ENCODE results near the gene R3HDM4.

The R3HDM4 gene

DNA sequence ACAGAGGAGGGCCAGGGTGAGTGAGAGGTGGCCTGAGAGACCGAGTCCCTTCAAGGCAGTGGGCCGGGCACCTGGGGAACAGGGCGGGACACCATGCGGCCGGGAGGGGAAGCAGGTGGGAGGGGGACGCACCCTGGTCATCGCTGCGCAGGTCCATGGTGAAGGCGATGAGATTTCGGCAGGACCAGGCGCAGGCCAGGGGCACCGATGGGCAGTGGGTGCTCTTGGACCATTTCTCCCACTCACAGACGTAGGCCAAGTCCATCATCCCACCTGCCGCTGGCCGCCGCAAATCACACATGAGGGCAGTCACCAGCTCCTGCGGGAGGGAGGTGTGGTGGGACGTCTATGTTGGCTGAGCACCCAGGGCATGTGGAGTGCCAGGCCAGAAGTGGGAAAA is 22.2 kb downstream of the R3HDM4 start:
- no peak for TF ChIP-seq CTCF (IDR thresholded peaks at IDR 0.05; ENCODE audit: extremely low read depth, missing control alignments)
- DNase-seq (ENCODE audit: low spot score), result no peak

DNA sequence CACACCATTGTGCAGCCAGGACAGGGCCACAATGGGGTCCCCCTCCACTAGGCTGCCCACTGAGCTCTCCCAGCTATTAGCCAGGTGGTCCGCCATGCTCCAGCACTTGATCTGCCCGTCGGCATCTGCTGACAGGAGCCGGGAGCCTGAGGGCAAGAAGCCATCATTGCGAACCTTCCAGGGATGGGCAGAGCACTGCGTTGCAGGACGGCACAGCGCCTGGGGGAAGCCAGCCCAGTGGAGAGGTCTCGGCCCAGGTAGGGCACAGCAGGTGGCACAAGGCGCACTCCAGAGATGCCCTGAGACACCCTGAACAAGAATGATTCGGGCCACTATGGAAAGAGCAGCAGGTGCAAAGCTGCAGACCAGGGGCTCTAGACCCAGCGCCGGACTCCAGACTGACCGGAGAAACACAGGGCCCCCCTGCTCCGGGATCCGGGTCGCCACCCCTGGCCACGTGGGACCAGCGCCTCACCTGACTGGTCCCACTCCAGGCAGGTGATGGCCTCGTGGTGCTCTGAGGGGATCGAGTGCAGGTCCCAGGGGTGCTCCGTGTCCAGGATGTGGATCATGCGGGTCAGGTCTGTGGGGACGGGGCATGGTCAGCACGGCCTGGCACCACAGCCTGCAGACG is 23.2 kb downstream of the R3HDM4 start:
- no peak for TF ChIP-seq CTCF (IDR thresholded peaks at IDR 0.05; ENCODE audit: extremely low read depth, missing control alignments)
- DNase-seq (ENCODE audit: low spot score), result no peak

- TF ChIP-seq CTCF (IDR thresholded peaks at IDR 0.05; ENCODE audit: extremely low read depth, missing control alignments), result no peak
- peak; percentile 74 for DNase-seq (ENCODE audit: low spot score)
Observed at GRCh38 chr19:888581-889385, 24.2 kb downstream of the R3HDM4 start.

GRCh38 chr19:887599-887998 is 25.4 kb downstream of the R3HDM4 start:
- no peak for DNase-seq (ENCODE audit: low spot score)
- TF ChIP-seq CTCF (IDR thresholded peaks at IDR 0.05; ENCODE audit: extremely low read depth, missing control alignments), result no peak

- no peak for TF ChIP-seq CTCF (IDR thresholded peaks at IDR 0.05; ENCODE audit: extremely low read depth, missing control alignments)
- no peak for DNase-seq (ENCODE audit: low spot score)
Observed at GRCh38 chr19:887072-887471, 25.9 kb downstream of the R3HDM4 start.

- DNase-seq (ENCODE audit: low spot score), result no peak
- TF ChIP-seq CTCF (IDR thresholded peaks at IDR 0.05; ENCODE audit: extremely low read depth, missing control alignments), result no peak
Observed at GRCh38 chr19:885536-886224, 27.3 kb downstream of the R3HDM4 start.

Data from GM20000 (cell line).